NCI-H2081 (cell line): Measurements from ENCODE around the gene TREM1.
"Not testable (repeated sequence)": the region's sequence is repeated elsewhere in the genome, so short reads cannot be mapped to it uniquely, and the experiment has no call there.

Experiments used
- DNase-seq, 2 experiments: peaks; one replicate each; lab custom pipeline; 2025; lab: John Stamatoyannopoulos, UW

Gene TREM1

DNA sequence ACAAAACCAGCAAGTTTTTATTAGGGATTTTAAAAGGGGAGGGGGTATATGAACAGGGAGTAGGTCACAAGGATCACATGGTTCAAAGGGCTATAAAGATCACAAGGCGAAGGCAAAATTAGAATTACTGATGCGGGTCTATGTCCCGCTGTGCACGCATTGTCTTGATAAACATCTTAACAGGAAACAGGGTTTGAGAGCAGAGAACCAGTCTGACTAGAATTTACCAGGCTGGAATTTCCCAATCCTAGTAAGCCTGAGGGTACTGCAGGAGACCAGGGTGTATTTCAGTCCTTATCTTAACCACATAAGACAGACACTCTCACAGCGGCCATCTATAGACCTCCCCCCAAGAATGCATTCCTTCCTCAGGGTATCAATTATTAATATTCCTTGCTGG lies 10.8 kb upstream of the TREM1 start:
- DNase-seq: not testable (repeated sequence)

DNA sequence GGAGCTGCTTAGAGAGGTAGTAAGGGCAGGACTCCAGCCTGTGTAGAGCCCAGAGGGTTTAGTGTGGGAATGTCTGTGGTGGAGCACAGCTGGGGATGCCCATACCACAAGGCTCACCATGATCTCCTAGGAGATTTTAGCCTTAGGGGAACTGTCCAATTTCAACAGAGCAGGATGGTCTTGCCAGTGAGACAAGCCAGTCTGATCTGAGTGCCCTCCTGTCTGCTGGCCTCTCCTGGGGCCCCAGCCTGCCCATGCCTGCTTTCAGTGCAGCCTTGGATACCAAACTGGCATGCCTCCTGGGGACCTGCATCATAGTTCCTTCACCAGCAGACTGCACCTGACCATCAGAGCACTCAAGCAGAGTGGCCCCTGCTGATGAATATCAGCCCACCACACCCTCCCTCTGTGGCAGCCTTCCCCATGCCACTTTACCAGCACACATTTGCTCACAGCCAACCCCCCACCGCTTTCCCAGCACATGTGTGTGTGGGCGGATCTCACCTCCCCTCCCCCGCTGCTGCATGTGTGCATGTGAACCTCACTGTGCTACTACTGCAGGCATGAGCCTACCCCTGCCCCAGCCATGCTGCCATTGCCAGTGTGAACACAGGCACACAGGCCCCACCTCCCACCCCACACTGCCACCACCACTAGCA lies 7.9 kb upstream of the TREM1 start:
- DNase-seq: no peak

DNA sequence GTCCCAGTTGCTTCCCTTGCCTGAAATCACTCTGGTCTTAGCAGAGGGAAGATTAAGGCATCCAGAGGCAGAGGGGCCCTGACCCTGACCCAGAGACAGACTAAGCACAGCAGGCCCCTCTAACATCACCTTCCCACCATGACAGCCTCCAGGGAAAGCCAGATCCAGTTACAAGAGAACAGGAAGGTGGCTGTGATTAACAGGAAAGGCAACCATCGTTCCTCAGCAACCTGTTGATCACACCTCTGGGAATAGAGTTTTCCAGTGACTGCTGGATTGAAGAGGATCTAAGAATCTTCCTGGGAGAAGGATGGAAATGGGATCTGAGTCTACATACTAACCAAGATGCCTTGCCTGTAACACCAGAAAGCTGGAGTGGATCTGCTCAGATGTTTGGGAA lies 5.2 kb upstream of the TREM1 start:
- DNase-seq: no peak

DNA sequence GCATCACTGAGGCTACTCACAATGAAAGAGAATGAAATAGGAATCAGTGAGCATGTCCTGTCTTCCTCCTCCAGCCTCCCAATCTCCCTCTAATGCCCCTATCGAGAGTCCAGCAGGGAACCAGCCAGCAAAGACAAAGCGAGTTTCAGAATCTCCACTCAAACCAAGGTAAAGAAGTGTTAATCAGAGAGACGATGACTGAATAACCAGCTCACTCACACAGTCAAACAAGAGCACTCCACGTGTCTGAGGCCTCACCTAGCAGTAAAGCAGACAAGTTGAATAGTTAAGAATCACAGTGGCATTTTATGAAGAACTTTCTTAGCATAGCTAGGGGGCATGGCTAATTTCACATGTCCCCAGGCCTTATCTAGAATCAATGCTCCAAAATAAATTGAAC lies 3.3 kb upstream of the TREM1 start:
- no peak for DNase-seq

DNA sequence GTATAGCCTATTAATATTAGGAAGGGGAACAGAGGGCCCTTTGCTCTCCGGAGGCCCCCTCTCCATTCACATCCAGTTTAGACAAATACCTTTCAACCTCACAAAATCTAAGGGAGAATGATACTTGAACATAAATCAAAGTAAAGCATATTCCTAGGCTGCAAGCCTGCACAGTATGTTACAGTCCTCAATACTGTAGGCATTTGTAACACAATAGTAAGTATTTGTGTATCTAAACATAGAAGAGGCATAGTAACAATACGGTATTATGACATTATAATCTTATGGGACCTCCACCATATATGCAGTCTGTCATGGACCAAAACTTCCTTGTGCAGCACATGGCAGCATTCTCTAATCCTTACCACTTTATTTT lies 2.3 kb upstream of the TREM1 start:
- DNase-seq: no peak

DNA sequence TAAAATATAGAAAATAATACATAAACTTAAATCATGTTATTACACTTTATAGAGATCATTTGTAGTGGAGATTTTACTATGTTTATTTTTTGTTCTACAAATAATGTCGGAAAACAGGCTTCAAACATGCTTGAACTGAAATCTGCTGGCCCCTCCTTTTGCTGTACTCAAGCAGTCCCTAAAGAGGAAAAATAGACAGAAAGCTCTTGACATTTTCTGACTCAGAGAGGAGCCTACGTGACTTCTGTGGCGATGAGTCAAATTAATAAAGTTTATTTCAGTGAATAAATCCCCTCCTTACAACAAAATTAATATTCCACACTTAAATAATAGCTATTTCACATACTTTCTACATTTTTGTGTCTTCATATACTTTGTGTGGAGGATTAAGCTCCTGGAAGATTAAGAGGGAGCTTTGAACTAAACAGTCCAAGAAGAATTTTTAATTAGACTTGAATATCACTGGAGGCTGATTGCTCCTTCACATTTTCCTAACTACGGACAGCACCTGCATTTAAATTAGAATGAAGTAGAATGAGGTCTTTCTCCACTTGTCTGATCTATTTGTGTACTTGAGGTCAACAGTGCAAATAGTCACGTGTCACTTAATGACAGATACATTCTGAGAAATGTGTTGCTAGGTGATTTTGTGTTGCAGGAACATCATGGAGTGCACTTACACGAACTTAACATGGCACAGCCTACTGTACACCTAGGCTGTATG lies 1.7 kb upstream of the TREM1 start:
- peak; percentile 34 to 81 for DNase-seq

DNA sequence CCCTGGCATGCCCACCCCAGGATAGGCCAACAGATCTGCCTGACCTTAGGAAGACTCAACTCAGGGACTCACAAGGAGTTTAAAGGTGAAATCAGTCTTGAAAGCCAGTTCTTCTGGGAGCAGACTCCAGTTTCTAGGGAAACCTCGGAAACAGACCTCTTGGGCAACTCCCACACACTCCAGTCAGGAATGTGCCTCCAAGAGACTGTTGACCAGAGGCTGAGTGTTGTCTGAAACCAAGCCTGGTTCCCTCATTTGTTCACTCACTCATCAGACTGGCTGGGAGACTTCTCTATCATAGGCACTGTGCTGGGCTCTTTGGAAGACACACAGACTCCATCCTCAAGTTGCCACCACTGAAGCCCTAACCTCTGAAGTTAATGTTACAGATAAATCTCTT lies 1.8 kb downstream of the TREM1 start:
- DNase-seq: no peak

DNA sequence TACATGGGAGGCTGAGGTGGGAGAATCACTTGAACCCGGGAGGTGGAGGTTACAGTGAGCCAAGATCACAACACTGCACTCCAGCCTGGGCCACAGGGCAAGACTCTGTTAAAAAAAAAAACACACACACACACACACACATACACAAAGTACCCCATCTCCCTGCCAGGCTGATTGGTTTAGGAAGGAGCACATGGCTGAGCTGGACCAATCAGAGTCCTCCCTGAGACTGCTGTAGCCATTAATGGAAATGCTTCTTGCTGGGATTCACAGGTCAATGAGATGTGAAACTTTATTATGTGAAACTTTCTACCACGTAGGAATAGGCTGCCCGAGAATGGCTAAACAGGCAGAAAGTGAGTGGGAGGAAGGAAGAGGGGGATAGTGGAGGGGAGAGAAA lies 2.9 kb downstream of the TREM1 start:
- no peak for DNase-seq

DNA sequence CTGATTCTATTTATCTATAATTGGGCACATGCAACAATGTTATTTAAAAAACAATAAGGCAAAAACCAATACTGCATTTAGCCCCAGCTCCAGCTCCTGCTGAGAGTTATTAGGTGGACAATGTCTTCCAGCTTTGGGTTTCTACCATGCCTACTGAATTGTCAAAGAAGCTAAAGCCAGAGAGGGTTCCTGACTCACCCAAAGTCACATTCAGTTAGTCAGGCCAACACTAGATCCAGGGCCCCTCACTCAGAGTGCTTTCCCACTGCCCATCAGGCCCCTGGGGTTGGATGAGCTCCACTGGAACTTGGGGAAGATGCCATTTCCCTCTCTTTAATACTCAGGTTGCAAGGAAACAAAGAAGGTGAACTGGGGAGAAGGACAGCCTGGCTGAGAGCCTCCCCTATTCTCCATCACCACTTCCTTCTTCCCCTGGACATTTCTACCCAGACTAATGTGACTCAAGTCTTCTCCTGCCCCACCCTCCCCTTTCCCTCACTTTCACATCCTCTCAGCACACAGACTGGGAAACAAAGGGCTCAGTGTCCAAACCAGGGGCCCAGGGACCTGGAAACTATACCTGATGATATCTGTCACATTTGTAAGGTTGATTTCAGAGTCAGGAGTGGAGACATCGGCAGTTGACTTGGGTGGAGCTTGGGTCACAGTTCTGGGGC lies 6.0 kb downstream of the TREM1 start:
- no peak for DNase-seq

DNA sequence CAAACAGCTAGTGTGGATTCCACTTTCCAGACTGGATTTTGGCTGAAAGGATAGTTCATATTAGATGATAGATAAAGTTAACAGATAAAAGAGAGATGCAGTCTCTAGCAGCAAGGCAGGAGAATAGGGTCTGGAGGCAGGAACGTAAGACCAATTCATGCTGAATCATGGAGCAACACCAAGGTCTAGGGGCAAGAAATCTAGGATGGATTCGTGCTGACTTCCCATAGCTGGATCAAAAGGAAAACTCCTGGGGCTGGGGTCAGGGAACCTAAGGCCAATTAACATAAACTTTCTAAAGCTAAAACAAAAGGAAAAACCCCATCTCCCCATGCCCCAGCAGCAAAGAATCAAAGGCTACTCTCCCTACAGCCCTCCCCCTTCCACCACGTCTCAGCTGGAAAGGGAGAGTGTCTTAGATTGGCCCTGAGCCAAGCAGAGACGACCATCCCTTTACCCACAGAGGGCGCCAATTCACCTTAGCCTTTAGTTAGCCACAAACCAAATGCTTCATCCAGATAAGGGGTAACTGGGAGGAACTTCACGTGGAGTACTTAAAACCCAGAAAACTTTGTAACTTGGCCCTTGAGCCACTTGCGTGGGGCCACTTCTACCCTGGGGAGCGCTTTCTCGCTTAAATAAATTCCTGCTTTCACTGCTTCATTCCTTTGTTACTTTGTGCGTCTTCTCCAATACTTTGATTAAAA lies 7.6 kb downstream of the TREM1 start:
- DNase-seq: peak; percentile 49 to 60

DNA sequence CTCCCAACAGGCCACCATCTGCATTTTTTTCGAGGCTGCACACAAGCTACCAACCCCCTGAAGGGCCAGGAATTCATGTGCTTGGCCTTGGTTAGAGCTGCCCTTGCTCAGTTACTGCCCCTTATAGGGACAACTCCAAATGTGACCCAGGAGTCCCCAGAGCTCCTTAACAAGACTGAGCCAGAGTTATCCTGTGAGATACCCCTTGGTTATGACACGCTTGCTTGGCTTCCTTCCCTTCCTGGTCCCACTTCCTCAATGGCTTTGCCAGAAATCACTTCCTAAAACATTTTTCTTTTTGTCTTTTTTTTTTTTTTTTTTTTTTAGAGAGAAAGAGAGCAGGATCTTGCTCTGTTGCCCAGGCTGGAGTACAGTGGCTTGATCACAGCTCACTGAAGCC lies 8.9 kb downstream of the TREM1 start:
- no peak for DNase-seq

DNA sequence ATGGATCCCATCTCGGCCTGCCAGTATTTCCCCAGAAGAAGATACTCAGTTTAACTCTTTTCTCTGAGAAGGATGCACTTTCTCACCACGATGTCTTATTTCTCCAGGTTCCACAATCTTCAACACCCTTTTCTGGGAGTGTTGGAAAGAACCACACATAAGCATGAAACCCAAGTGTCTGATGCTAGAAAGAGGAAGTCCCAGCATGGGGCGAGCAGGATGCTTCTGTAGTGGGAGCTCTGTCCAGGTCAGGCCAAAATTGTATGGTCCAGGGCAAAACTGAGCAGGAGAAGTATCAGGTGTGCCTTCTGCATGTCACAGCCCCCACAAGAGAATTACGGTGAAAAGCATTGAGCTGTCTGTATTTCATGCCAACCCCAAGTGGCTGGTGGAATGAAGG lies 11.0 kb downstream of the TREM1 start:
- DNase-seq: no peak

DNA sequence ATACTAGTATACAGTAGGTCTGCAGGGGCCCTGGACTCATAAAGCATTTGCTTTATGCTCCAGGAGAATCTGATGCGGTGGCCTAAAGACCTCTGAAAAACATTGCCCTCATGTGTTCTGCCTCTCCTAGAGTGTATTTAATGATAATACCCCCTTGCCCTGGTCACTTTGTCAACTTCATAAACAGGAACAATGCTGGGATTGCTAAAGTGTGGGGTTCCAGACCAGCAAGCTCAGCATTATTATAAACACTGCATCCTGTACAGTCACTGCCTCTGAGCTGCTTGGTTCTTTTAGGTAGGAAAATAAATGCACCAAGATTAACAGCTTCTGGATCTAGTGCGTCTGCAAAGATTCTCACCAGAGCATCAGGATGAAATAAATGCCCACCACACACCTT lies 12.2 kb downstream of the TREM1 start:
- DNase-seq: no peak

DNA sequence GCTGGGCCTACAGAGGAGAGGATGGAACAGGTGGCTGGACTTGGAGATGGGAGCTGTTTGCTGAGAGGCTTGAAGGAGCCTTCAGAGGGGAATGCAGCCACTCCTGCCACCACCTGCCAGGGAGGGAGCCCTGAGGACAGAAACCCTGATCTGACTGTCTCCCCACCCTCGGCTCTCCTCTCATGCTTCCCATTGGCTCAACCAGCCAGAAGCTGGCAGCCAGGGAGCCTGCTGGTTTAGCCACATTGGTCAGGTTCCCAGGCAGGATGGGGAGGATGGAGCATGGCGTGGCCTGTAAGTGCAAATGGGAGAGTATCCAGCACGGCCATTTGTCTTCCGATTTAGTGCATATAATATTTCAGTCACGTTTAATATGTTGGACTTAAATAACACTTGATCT lies 12.8 kb downstream of the TREM1 start:
- DNase-seq: no peak

DNA sequence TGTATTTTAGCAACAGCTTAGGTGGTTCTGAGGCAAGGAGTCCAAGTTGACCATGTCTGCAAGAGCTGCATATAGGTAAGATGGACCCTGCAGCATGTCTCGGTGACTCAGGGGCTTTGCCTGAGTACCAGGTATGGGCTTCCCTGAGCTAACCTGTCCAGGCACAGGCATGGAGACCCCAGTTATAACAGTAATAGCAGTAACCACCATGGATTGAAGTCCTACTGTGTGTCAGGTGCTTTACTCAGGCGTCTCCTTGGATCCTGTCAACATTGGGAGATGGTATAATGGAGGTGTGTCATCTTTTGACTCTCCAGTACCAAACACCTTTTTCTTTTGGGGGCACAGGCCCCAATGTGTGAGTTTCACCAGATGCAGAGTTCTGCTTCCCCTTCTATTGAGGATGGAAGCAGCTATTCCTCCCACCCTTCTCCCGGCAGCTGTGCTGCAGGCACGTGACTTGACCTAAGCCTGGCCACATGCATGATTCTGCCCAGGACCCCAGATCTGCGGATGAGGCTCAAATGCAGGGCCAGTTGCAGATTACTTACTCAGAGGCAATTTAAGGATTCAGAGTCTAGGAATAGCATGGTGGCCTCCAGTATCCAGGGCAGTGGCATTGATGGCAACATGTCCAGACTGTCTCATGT lies 13.8 kb downstream of the TREM1 start:
- no peak for DNase-seq

DNA sequence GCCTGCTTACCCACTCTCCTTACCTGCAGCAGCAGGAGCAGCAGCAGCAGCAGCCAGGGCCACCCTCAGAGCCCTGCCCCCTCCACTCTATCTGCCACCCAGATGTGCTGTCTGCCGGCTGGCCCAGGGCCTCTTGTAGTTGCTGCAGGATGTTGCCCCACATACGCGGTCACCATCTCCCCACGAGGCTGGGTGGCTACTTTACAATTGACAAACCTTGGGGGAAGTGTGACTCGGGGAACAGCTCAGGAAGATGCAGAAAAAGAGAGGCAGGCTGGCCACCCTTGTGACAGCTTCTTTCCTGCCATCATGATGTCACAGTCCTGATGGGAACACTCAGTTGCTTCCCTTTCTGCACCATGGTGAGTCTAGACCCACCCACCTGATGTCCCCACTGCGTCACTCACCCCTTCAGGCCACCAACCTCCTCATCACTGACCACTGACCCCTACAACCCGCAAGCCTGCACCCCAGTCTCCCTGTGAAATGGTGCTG lies 14.5 kb downstream of the TREM1 start:
- DNase-seq: no peak

DNA sequence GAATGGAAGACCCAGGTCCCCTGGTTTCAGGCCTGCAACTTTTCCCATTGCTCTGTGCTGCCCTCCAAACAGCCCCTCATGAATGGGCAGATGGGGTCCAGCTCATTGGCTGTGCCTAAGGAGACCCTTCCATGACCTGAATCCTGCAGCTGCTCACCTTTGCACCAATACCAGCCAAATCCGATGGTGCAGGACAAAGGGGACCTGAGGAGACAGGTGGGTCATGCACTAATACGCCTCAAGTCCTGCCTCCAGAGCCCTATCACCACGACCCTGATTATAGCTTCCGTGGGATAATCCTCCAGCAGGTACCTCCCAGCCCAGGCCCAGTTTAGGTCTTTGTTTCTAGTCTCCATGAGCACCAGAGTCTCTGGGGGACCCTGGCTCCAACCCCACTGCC lies 16.8 kb downstream of the TREM1 start:
- DNase-seq: no peak

DNA sequence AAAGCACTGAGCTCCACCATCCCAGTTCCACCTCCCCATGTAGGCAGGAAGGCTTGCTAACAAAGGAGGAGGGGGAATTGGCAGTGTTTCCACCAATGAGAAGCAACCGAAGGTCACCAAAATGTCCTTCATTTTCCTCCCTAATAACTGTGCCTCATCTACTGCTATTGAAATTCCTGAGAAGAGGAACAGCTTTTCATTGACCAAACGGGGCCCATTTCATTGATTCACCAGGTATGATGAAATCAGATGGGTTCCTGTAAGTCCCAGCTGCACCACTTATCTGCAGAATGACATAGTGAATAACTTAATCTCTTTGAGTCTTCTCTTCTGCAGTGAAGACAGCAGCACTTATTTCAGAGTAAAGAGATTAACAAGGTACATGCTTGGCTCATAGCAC lies 17.3 kb downstream of the TREM1 start:
- no peak for DNase-seq

DNA sequence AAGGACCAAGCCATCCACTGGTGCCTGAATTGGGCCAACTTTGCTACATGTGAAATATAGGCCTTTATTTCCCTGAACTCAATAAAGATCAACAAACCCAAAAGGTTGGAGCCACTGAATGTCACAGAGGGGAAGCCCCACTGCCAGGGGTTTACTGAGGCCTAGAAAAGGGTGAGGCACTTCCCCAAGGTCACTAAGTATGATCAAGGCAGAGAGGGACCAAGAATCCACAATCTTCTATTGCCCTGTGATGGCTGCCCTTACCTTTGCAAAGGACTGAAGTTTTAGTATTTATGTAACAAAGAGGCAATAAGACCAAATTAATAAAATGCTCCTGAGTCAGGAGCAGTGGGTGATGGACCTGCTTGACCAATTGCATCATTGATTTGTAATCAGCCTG lies 18.0 kb downstream of the TREM1 start:
- DNase-seq: no peak

DNA sequence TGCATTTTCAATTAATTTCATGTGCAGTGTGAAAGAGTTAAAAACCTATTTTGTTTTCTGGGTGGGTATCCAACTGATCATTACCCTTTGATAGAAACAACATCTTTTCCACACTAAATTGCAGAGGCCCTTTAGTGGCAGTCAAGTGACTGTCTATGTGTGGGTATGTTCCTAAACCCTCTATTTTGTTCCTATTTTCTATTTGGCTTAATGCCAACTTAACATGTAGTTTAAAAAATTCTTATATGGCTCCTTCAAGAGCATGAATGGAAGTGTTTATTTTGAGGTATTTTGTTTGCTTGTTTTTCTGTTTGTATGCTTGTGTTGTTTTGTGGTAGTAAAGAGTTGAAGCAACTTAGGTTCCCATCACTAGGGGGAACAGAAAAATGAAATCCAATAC lies 19.9 kb downstream of the TREM1 start:
- DNase-seq: no peak

DNA sequence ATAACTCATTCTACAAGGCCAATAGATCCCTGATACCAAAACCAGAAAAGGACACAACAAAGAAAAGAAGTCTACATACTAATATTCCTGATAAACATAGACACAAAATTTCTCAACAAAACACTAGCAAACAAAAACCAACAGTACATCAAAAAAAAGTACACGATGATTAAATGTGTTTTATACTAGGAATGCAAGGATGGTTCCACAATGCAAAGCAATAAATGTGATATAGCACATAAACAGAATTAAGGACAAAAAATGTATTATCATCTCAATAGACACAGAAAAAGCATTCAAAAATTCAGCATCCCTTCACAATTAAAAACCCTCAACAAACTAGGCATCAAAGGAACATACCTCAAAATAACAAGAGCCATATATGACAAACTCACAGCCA lies 23.2 kb downstream of the TREM1 start:
- no peak for DNase-seq

DNA sequence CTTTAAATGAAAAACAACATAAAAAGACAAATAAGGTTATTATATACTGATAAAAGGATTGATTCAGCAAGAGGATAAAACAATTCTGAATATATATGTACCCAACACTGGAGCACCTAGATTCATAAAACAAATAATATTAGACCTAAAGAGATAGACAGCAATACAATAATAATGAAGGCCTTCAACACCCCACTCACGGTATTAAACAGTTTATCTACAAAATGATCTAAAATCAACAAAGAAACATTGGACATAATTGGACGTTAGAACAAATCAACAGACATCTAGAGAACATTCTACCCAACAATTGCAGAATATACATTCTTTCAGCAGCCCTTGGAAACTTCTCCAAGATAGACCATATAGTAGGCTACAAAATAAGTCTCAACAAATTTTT lies 24.1 kb downstream of the TREM1 start:
- no peak for DNase-seq
